GM13976 (cell line): ENCODE results near the gene PEX7.
"Not testable (repeated sequence)": the region's sequence is repeated elsewhere in the genome, so short reads cannot be mapped to it uniquely, and the experiment has no call there.

Experiments
- DNase-seq: peaks from one replicate; pipeline ENCODE4 v3.0.0; 2012; ENCODE audit warnings: low spot score
- in situ Hi-C: fragments of 300-500 bp; cut with MboI; formaldehyde crosslinking; loops from one replicate; pipeline ENCODE4 v1.12.0; 2022; ENCODE audit warnings: low sequenced_read_pairs, mixed read lengths, inconsistent platforms; ENCODE audit not compliant: unreplicated experiment
- TF ChIP-seq, protein P1 (sequence below): IDR thresholded peaks from 2 replicates; pipeline ENCODE4 v1.5.1; 2012; ENCODE audit warnings: borderline replicate concordance, mild to moderate bottlenecking; ENCODE audit not compliant: insufficient read depth; ENCODE audit errors: extremely low read depth, missing control alignments, control extremely low read depth

Gene PEX7

DNA sequence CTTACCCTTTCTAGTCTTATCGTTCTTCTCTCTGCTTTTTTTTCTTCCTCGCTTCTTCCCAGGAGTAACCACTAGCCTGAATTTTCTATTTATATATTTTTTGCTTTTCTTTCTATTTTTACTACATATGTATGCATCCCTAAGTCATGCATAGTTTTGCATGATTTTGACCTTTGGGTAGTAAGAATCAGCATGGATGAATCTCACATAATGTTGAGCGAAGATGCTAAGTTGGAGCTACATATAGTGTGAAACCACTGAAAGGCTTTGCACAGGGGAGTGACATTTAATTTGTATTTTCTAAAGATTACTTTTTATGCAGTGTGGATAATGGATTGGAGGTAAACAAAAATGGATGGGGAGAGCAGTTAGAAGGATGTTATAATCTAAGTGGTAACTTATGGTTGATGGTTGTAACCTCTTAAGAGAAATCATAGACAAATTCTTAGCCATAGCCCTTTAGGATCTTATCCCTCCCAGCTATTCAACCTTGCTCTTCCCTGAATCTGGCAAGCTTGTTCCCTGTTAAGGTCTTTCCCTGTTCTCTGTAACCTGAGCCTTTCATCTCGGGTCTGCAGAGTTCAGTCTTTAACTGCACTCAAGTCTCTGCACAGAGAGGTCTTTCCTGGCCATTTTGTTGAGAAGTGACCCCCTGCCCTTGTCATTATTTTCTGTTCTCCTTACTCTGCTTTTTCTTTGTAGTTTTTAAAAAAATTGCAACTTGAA is 18.0 kb downstream of the PEX7 start:
- in situ Hi-C loops, result no loop called here
- TF ChIP-seq, protein P1, sequence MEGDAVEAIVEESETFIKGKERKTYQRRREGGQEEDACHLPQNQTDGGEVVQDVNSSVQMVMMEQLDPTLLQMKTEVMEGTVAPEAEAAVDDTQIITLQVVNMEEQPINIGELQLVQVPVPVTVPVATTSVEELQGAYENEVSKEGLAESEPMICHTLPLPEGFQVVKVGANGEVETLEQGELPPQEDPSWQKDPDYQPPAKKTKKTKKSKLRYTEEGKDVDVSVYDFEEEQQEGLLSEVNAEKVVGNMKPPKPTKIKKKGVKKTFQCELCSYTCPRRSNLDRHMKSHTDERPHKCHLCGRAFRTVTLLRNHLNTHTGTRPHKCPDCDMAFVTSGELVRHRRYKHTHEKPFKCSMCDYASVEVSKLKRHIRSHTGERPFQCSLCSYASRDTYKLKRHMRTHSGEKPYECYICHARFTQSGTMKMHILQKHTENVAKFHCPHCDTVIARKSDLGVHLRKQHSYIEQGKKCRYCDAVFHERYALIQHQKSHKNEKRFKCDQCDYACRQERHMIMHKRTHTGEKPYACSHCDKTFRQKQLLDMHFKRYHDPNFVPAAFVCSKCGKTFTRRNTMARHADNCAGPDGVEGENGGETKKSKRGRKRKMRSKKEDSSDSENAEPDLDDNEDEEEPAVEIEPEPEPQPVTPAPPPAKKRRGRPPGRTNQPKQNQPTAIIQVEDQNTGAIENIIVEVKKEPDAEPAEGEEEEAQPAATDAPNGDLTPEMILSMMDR, result no peak

DNA sequence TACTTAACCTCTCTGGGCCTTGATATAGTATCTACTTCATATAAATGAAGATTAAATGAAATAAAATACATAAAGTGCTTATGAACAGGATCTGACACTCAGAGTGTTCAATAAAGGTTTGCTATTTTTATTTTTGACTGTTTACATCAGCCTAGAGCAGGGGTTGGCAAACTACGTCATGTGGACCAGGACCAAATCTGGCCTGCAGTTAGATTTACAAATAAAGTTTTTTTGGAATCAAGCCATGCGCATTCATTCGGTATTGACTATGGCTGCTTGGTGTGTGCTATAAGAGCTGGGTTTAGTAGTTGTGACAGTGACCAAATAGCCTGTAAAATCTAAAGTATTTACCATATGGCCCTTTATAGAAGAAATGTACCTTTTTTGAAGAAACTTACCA is 20.8 kb downstream of the PEX7 start:
- in situ Hi-C loops, result no loop called here
- TF ChIP-seq, protein P1, result no peak
- DNase-seq, result no peak

More for the DNA sequence above, 18.0 kb downstream of the PEX7 start:
- no peak for DNase-seq

DNA sequence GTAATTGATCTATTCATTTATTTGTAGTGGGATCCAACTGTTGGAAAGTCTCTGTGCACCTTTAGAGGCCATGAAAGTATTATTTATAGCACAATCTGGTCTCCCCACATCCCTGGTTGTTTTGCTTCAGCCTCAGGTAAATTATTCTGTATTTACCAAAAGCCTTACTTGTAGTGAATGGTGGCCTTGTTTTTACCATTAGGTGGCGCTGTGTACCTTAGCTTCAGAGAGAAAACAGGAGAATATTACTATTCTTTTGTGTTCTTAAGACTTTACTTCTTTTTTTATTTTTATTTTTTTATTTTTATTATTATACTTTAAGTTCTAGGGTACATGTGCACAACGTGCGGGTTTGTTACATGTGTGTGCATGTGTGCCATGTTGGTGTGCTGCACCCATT is 23.7 kb downstream of the PEX7 start:
- in situ Hi-C loops, result no loop called here
- peak; percentile 47 for DNase-seq
- TF ChIP-seq, protein P1, result peak; percentile 76

DNA sequence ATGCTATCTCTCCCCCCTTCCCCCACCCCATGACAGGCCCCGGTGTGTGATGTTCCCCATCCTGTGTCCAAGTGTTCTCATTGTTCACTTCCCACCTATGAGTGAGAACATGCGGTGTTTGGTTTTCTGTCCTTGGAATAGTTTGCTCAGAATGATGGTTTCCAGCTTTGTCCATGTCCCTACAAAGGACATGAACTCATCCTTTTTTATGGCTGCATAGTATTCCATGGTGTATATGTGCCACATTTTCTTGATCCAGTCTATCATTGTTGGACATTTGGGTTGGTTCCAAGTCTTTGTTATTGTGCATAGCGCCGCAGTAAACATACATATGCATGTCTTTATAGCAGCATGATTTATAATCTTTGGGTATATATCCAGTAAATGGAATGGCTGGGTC is 24.1 kb downstream of the PEX7 start:
- DNase-seq, in situ Hi-C loops: not testable (repeated sequence)

DNA sequence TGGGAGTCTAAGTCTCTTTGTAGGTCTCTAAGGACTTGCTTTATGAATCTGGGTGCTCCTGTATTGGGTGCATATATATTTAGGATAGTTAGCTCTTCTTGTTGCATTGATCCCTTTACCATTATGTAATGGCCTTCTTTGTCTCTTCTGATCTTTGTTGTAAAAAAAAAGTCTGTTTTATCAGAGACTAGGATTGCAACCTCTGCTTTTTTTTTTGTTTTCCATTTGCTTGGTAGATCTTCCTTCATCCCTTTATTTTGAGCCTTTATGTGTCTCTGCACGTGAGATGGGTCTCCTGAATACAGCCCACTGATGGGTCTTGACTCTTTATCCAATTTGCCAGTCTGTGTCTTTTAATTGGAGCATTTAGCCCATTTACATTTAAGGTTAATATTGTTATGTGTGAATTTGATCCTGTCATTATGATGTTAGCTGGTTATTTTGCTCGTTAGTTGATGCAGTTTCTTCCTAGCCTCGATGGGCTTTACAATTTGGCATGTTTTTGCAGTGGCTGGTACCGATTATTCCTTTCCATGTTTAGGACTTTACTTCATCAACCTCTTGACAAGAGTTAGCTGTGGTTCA is 27.7 kb downstream of the PEX7 start:
- in situ Hi-C loops, DNase-seq: not testable (repeated sequence)

DNA sequence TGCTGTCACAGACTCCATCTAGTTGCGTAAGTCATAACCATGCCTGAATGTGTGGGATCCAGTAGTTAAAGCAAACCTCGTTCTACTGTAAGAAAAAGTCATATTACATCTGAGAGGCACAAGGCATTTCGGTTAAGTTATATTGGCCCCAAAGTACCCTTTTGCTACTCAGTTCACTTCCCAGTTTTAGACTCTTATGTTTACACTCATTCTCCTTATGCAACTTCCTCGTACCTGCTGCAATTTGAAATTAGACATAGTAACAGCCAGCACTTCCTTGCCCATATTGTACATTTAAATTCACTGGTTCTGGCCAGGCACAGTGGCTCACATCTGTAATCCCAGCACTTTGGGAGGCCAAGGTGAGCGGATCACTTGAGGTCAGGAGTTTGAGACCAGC is 37.0 kb downstream of the PEX7 start:
- TF ChIP-seq, protein P1, result no peak
- in situ Hi-C loops, result no loop called here
- no peak for DNase-seq

DNA sequence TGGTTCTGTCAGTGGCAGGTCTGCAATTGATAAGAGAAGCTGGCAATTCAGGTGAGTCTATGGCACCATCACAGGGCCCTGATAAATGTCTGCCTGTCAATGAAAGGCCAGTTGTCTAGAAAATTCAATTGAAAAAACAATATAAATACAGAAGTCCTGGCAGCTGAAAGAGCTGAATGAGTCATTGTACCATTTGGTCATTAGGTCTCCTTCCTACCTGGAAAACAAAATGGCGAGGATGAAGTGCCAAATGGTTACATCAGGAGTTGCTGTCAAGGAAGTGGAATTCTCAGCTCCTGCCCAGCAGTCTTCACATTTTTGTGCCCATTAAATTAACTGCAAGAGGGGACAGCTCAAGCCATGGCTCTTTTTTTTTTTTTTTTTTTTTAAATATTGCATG is 37.7 kb downstream of the PEX7 start:
- TF ChIP-seq, protein P1, result no peak
- no peak for DNase-seq
- in situ Hi-C loops, result no loop called here
